Activated CD4-positive, CD25-positive, alpha-beta regulatory T cell (primary cell): ENCODE results near the gene UGCG.
"Not testable (repeated sequence)": the region's sequence is repeated elsewhere in the genome, so short reads cannot be mapped to it uniquely, and the experiment has no call there.

Experiments
- DNase-seq, 4 experiments: peaks; one replicate each; lab custom pipeline; 2025; lab: John Stamatoyannopoulos, UW

The UGCG gene

GRCh38 chr9:111955048-111955447, 58.4 kb downstream of the UGCG start:
- DNase-seq: no peak

- DNase-seq: no peak
Observed at GRCh38 chr9:111957856-111958631, 61.4 kb downstream of the UGCG start.

GRCh38 chr9:111959468-111960359, 63.1 kb downstream of the UGCG start:
- DNase-seq: no peak

- not testable (repeated sequence) for DNase-seq
Observed at GRCh38 chr9:111960485-111960884, 63.9 kb downstream of the UGCG start.

GRCh38 chr9:111961009-111961408, 64.4 kb downstream of the UGCG start:
- no peak for DNase-seq

- DNase-seq: no peak
Observed at GRCh38 chr9:111961575-111961974, 65.0 kb downstream of the UGCG start.

GRCh38 chr9:111962021-111962420, 65.4 kb downstream of the UGCG start:
- DNase-seq: no peak

- no peak for DNase-seq
Observed at GRCh38 chr9:111963995-111964394, 67.4 kb downstream of the UGCG start.

- no peak for DNase-seq
Observed at GRCh38 chr9:111965566-111966019, 69.0 kb downstream of the UGCG start.

- DNase-seq: no peak
Observed at GRCh38 chr9:111966124-111966723, 69.6 kb downstream of the UGCG start.

GRCh38 chr9:111966861-111967291, 70.3 kb downstream of the UGCG start:
- DNase-seq: no peak

- DNase-seq: no peak
Observed at GRCh38 chr9:111967621-111968020, 71.0 kb downstream of the UGCG start.

- no peak for DNase-seq
Observed at GRCh38 chr9:111969061-111969460, 72.4 kb downstream of the UGCG start.

GRCh38 chr9:111969622-111970021, 73.0 kb downstream of the UGCG start:
- no peak for DNase-seq

GRCh38 chr9:111970827-111971226, 74.2 kb downstream of the UGCG start:
- no peak for DNase-seq

GRCh38 chr9:111974092-111974681, 77.6 kb downstream of the UGCG start:
- no peak for DNase-seq

- DNase-seq: no peak
Observed at GRCh38 chr9:111975709-111976108, 79.1 kb downstream of the UGCG start.

- DNase-seq: no peak
Observed at GRCh38 chr9:111978616-111979015, 82.0 kb downstream of the UGCG start.

- no peak for DNase-seq
Observed at GRCh38 chr9:111979561-111979960, 82.9 kb downstream of the UGCG start.

GRCh38 chr9:111980398-111980797, 83.8 kb downstream of the UGCG start:
- no peak for DNase-seq

GRCh38 chr9:111983484-111983908, 86.9 kb downstream of the UGCG start:
- DNase-seq: no peak
